ENCODE measurements around the gene IQSEC1.

DNA sequence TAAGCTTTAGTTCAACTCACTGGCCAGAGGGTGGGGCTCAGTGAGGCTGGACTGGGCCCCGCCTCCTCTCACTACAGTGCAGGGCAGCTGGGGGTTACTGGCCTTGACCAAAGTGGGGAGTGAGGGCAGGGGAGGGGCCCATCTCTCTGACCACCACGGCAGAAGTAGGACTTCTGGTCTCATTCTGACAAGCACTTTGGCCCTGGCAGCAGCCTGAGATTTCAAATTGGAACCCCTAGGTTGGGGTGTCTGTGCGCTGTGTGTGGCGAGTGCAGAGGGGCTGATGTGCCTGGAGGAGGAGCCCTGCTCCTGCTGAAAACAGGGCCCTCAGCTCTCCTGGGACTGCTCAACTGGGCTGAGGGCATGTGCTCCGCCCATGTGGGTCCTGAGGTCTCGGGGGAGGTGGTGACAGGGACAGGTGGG lies 171.6 kb downstream of the IQSEC1 start:
- TF ChIP-seq POLR2AphosphoS5 (IDR thresholded peaks at IDR 0.05; ENCODE audit: low read depth, low read length) (no peak), POLR2A (IDR thresholded peaks at IDR 0.05; ENCODE audit: low read depth, low read length) (no peak)

Data from GM12892 (cell line).